HepG2 (cell line): Measurements from ENCODE around the gene ZC3H8.

ENCODE experiments used
- CTCF ChIP-seq: sonication (generic); formaldehyde crosslinking; IDR thresholded peaks from 2 replicates; pipeline ENCODE4 v1.5.0; 2020; ENCODE audit warnings: mild to moderate bottlenecking, missing genetic modification reagents, moderate library complexity
- TF ChIP-seq, protein P1 (sequence below): sonication (generic); formaldehyde crosslinking; IDR thresholded peaks from 2 replicates; pipeline ENCODE4 v1.5.0; 2020; ENCODE audit warnings: missing genetic modification reagents

- no peak for TF ChIP-seq CTCF (CRISPR knock-in tag)
- TF ChIP-seq, protein P1, sequence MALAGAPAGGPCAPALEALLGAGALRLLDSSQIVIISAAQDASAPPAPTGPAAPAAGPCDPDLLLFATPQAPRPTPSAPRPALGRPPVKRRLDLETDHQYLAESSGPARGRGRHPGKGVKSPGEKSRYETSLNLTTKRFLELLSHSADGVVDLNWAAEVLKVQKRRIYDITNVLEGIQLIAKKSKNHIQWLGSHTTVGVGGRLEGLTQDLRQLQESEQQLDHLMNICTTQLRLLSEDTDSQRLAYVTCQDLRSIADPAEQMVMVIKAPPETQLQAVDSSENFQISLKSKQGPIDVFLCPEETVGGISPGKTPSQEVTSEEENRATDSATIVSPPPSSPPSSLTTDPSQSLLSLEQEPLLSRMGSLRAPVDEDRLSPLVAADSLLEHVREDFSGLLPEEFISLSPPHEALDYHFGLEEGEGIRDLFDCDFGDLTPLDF = no peak
These were observed 72.2 kb downstream of the ZC3H8 start for GRCh38 chr2:112182581-112183034.
